H1 (cell line): Measurements from ENCODE around the gene NHSL2. TPM values are rescaled to one million over a fixed set of nuclear protein-coding genes. Genes with fewer than 3 reads are reported as not detected.

ENCODE experiments used
- FOSL1 ChIP-seq: IDR thresholded peaks from 2 replicates; pipeline ENCODE4 v1.6.1; 2011; ENCODE audit warnings: mild to moderate bottlenecking, low read depth, low read length, moderate library complexity; ENCODE audit not compliant: insufficient read depth
- GTF2F1 ChIP-seq: IDR thresholded peaks from 2 replicates; pipeline ENCODE4 v1.6.1; 2012; ENCODE audit warnings: low read depth, low read length, improper control_type of control experiment, borderline replicate concordance
- HDAC2 ChIP-seq, 2 experiments: fragments of 300-600 bp in 1 of 2; sonication (generic) in 1 of 2; IDR thresholded peaks; 2 replicates each; pipeline ENCODE4 v1.6.1; 2011 to 2012; ENCODE audit warnings: low read depth in 2 of 2, low read length in 2 of 2, mild to moderate bottlenecking in 2 of 2, moderate library complexity in 2 of 2, borderline replicate concordance in 1 of 2, inconsistent platforms in 1 of 2
- SP2 ChIP-seq: IDR thresholded peaks from 2 replicates; pipeline ENCODE4 v1.6.1; 2012; ENCODE audit warnings: mild to moderate bottlenecking, low read length, inconsistent platforms
- SUZ12 ChIP-seq: fragments of 200-600 bp; sonication (generic); IDR thresholded peaks from 2 replicates; pipeline ENCODE4 v1.6.1; 2012; ENCODE audit warnings: mild to moderate bottlenecking, inconsistent platforms, low read length, moderate library complexity, mixed read lengths
- polyA plus RNA-seq, 7 experiments: library from polyadenylated mRNA; depleted of rRNA in 3 of 7; stranded (reverse) in 5 of 7; unstranded in 2 of 7; fragments of >200 nt in 5 of 7; fragments of 200-250 nt in 2 of 7; gene quantifications; 1 replicate in 5 of 7; 2 replicates in 1 of 7; 4 replicates in 1 of 7; pipeline versions ENCODE4 v1.2.1 to v1.2.3, GENCODE V29; 2011 to 2013; ENCODE audit warnings: missing spikeins in 2 of 7, mixed read lengths in 2 of 7
- total RNA-seq: library from RNA; stranded (reverse); fragmentation: NEBNext Ultra II Directional; extraction: Animal tissue kit (Norgen Biotek cat#: 25700); gene quantifications from 2 replicates; pipeline ENCODE4 v1.2.1, GENCODE V29; 2021

NHSL2 gene
- total and polyA plus RNA-seq, 2 of the 8 experiments (the other 6 are each of a cell fraction or from before 2014, with no cell fraction given): 3.7 to 7.2 TPM

DNA sequence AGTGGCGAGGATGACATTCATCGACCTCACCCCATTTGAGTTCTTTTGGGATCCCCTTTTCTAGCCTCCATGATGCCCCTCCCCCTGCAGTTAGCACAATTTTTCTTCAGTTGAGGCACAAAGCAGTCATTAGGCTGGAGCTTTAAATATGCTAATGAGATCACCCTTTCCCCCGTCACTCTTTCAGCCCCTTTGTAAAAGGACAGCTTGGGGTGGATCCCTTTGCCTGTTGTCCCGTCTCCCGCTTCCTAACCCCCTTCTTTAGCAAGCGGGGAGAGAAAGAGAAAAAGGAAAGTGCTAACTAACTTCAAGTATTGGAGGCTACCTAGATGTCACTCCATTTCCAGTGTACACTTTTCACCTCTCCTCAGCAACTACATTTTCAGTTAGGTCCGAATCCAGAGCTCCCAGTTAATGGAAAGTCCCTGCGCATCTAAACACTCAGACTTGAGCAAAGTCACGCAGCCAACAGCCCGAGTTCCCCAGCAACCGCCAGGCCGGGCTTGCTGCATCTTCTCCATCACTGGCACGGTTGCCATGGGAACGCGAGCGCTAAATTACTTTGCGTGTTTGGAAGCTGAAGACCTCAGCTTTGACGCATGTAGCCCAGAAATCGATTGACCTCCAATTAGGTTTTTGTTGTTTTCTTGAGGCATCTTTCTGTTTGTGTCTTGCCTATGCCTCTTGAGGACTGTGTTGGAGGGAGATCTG is 144.3 kb downstream of the NHSL2 start (continued):
- no peak for TF ChIP-seq SUZ12
- no peak for TF ChIP-seq HDAC2 (IDR thresholded peaks at IDR 0.05; ENCODE audit: borderline replicate concordance in 1 of 2, low read depth in 2 of 2, low read length in 2 of 2)
- TF ChIP-seq FOSL1: no peak
- TF ChIP-seq SP2: no peak
- no peak for TF ChIP-seq GTF2F1
